Uterus (tissue), 4 donors: ENCODE results near the gene BCR. TPM values are rescaled to one million over a fixed set of nuclear protein-coding genes. Genes with fewer than 3 reads are reported as not detected.

Experiments used
- DNase-seq, 2 donors: peaks; one replicate each; pipeline ENCODE4 v3.0.0-alpha.2; 2019 to 2020
- H3K27ac ChIP-seq, 2 donors: fragments of 200-600 bp; sonication (generic); 1 replicate in 1 of 2; 2 replicates in 1 of 2; pipeline ENCODE4 v1.5.1; 2016 to 2018
- H3K27me3 ChIP-seq, 2 donors: fragments of 200-600 bp; sonication (generic); one replicate each; pipeline ENCODE4 v1.5.1; 2018 to 2019; ENCODE audit warnings: control low read depth in 1 of 2
- H3K36me3 ChIP-seq, 2 donors: fragments of 200-600 bp; sonication (generic); one replicate each; pipeline ENCODE4 v1.5.1; 2019; ENCODE audit warnings: control low read depth in 1 of 2
- H3K4me1 ChIP-seq, 2 donors: fragments of 200-600 bp; sonication (generic); one replicate each; pipeline ENCODE4 v1.5.1; 2018 to 2019; ENCODE audit warnings: control low read depth in 1 of 2
- H3K4me3 ChIP-seq, 2 donors: fragments of 200-600 bp; sonication (generic); 1 replicate in 1 of 2; 2 replicates in 1 of 2; pipeline ENCODE4 v1.5.1; 2018 to 2019; ENCODE audit warnings: mild to moderate bottlenecking in 1 of 2
- H3K9me3 ChIP-seq, 2 donors: fragments of 200-600 bp; sonication (generic); one replicate each; pipeline ENCODE4 v1.5.1; 2019; ENCODE audit warnings: control low read depth in 1 of 2
- CTCF ChIP-seq, 4 experiments: fragments of 200-600 bp in 2 of 4; fragments of 450-650 bp in 2 of 4; sonication (generic) in 2 of 4; IDR thresholded peaks; one replicate each; pipeline ENCODE4 v1.5.1; 2016 to 2019; ENCODE audit warnings: antibody characterized with exemption in 4 of 4, mild to moderate bottlenecking in 2 of 4, moderate library complexity in 1 of 4
- POLR2A ChIP-seq, 2 donors: fragments of 450-650 bp; IDR thresholded peaks; one replicate each; pipeline ENCODE4 v1.6.1; 2016; ENCODE audit warnings: antibody characterized with exemption in 2 of 2, mild to moderate bottlenecking in 1 of 2, moderate library complexity in 1 of 2
- intact Hi-C: fragments of 100-400 bp; cut with DNase I; formaldehyde crosslinking; loops from one replicate; pipeline ENCODE4 v1.15.1; 2023; ENCODE audit warnings: low total_unique reads
- total RNA-seq, 4 donors: library from RNA; depleted of rRNA in 3 of 4; stranded (reverse); fragments of >200 nt in 3 of 4; gene quantifications; one replicate each; pipeline versions ENCODE4 v1.1.0 to v1.2.4, GENCODE V29; 2014 to 2023
- donor health status: DM: yes; HTN: yes; CAD: no.

Gene BCR
- total RNA-seq, 4 donors from 2014 or later, result 10.6 to 93.3 (median 28.3) TPM

GRCh38 chr22:23213581-23214334, 33.4 kb downstream of the BCR start:
- TF ChIP-seq CTCF (IDR thresholded peaks at IDR 0.05), result no peak
- no peak for TF ChIP-seq POLR2A (IDR thresholded peaks at IDR 0.05)
- Histone ChIP-seq H3K9me3 (no peaks in the 10 kb centered on the region), H3K4me1 (peaks cover 0 to 5% of the 10 kb centered on the region in 2 donors), H3K27ac (peak overlapping the region in 1 of 2 donors; percentile 62), H3K27me3 (no peaks in the 10 kb centered on the region), H3K4me3 (no peak overlapping the region), H3K36me3 (no peaks in the 10 kb centered on the region)
- no peak for DNase-seq
- intact Hi-C loops, result no loop called here

GRCh38 chr22:23214398-23214797, 34.1 kb downstream of the BCR start:
- intact Hi-C loops, result no loop called here
- H3K27me3 ChIP-seq, result no peaks in the 10 kb centered on the region
- H3K9me3 ChIP-seq, result no peaks in the 10 kb centered on the region
- H3K4me1 ChIP-seq, result peaks cover 0 to 7% of the 10 kb centered on the region in 2 donors
- no peaks in the 10 kb centered on the region for H3K36me3 ChIP-seq
- no peak overlapping the region for H3K4me3 ChIP-seq
- TF ChIP-seq POLR2A (IDR thresholded peaks at IDR 0.05), result no peak
- TF ChIP-seq CTCF (IDR thresholded peaks at IDR 0.05), result no peak
- no peak for DNase-seq
- H3K27ac ChIP-seq, result peak overlapping the region in 1 of 2 donors; percentile 62

- Histone ChIP-seq H3K36me3 (no peaks in the 10 kb centered on the region), H3K4me3 (no peak overlapping the region), H3K9me3 (no peaks in the 10 kb centered on the region), H3K27ac (peak overlapping the region; percentile 3 to 25), H3K4me1 (peaks cover 0 to 13% of the 10 kb centered on the region in 2 donors), H3K27me3 (no peaks in the 10 kb centered on the region)
- DNase-seq, result peak in 1 of 2 donors; percentile 53
- TF ChIP-seq CTCF (IDR thresholded peaks at IDR 0.05) (no peak), POLR2A (IDR thresholded peaks at IDR 0.05) (no peak)
- intact Hi-C loops, result no loop called here
Observed at GRCh38 chr22:23215294-23216241, 35.3 kb downstream of the BCR start.

- peak overlapping the region; percentile 9 to 59 for H3K27ac ChIP-seq
- no peak for DNase-seq
- H3K9me3 ChIP-seq, result no peaks in the 10 kb centered on the region
- no peaks in the 10 kb centered on the region for H3K27me3 ChIP-seq
- H3K4me3 ChIP-seq, result no peak overlapping the region
- intact Hi-C loops, result no loop called here
- H3K36me3 ChIP-seq, result no peaks in the 10 kb centered on the region
- TF ChIP-seq CTCF (IDR thresholded peaks at IDR 0.05) (no peak), POLR2A (IDR thresholded peaks at IDR 0.05) (no peak)
- H3K4me1 ChIP-seq, result peaks cover 0 to 13% of the 10 kb centered on the region in 2 donors
Observed at GRCh38 chr22:23216461-23217170, 36.3 kb downstream of the BCR start.
